Endothelial cell of umbilical vein (primary cell): ENCODE results near the gene NUP62. TPM values are rescaled to one million over a fixed set of nuclear protein-coding genes. Genes with fewer than 3 reads are reported as not detected.

Source experiments
- BruUV-seq: library from RNA; stranded (reverse); fragments of 400-500 nt; replicated peaks from 2 replicates; lab custom pipeline; 2021; lab: Mats Ljungman, UMichigan
- CTCF ChIA-PET: fragments of 300-600, 350-600 bp; sonication (Branson Sonifier 250); formaldehyde crosslinking; loops from one replicate; lab custom pipeline; 2021; ENCODE audit warnings: antibody characterized with exemption, inconsistent platforms; lab: Charles Lee
- POLR2A ChIA-PET: fragments of 300-600, 350-600 bp; sonication (Branson Sonifier 250); formaldehyde crosslinking; loops from one replicate; lab custom pipeline; 2021; ENCODE audit warnings: antibody characterized with exemption, inconsistent platforms; lab: Charles Lee
- DNase-seq: peaks from one replicate; pipeline ENCODE4 v3.0.0-alpha.2; 2011; ENCODE audit warnings: low read depth, low spot score
- FAIRE-seq: peaks from 2 replicates; lab custom pipeline; 2011; peaks lifted over from hg19 to GRCh38; lab: Jason Lieb, UNC
- H2AFZ ChIP-seq: 2 replicates; pipeline ENCODE4 v1.6.0; 2012; ENCODE audit warnings: low read depth, low read length, control low read depth, inconsistent platforms
- H3K27ac ChIP-seq: 2 replicates; pipeline ENCODE4 v1.5.1; 2011; ENCODE audit warnings: low read depth, mild to moderate bottlenecking, control low read depth, low read length, moderate library complexity; ENCODE audit not compliant: insufficient read depth
- H3K27me3 ChIP-seq, 2 experiments: 2 replicates each; pipeline versions ENCODE4 v1.6.0 to v1.6.1; 2011; ENCODE audit warnings: low read length in 2 of 2, mixed read lengths in 1 of 2; ENCODE audit not compliant: control insufficient read depth in 2 of 2, insufficient read depth in 2 of 2
- H3K36me3 ChIP-seq, 2 experiments: 2 replicates in 1 of 2; 3 replicates in 1 of 2; pipeline ENCODE4 v1.5.1; 2011; ENCODE audit warnings: low read length in 2 of 2, mild to moderate bottlenecking in 1 of 2, moderate library complexity in 1 of 2; ENCODE audit not compliant: control insufficient read depth in 2 of 2, insufficient read depth in 2 of 2; ENCODE audit errors: extremely low read depth in 1 of 2
- H3K4me1 ChIP-seq: 3 replicates; pipeline ENCODE4 v1.5.1; 2011; ENCODE audit warnings: mild to moderate bottlenecking, low read length; ENCODE audit not compliant: control insufficient read depth, insufficient read depth; ENCODE audit errors: extremely low read depth
- H3K4me2 ChIP-seq: 2 replicates; pipeline ENCODE4 v1.6.1; 2011; ENCODE audit warnings: low read length, control low read depth, mixed read lengths; ENCODE audit not compliant: insufficient read depth
- H3K4me3 ChIP-seq, 3 experiments: fragments of 200-600 bp in 1 of 3; sonication (generic), shearing (Covaris generic) in 1 of 3; replicated peaks in 1 of 3; 2 replicates each; pipeline ENCODE4 v1.5.1; 2011 to 2016; ENCODE audit warnings: control low read depth in 3 of 3, low read length in 3 of 3, mild to moderate bottlenecking in 2 of 3, inconsistent platforms in 1 of 3, low read depth in 1 of 3, moderate library complexity in 1 of 3; ENCODE audit not compliant: insufficient read depth in 1 of 3
- H3K79me2 ChIP-seq: 2 replicates; pipeline ENCODE4 v1.6.0; 2012; ENCODE audit warnings: low read length, inconsistent platforms; ENCODE audit not compliant: control insufficient read depth, insufficient read depth
- H3K9ac ChIP-seq: replicated peaks from 2 replicates; pipeline ENCODE3; 2011; ENCODE audit warnings: low read length, control low read depth; ENCODE audit not compliant: insufficient read depth; ENCODE audit errors: extremely low read depth
- H3K9me1 ChIP-seq: replicated peaks from 3 replicates; pipeline ENCODE4 v1.6.0; 2011; ENCODE audit warnings: mild to moderate bottlenecking, low read length; ENCODE audit not compliant: control insufficient read depth, insufficient read depth; ENCODE audit errors: extremely low read depth
- H3K9me3 ChIP-seq: replicated peaks from 2 replicates; pipeline ENCODE4 v1.5.1; 2012; ENCODE audit warnings: low read length, inconsistent platforms; ENCODE audit not compliant: control insufficient read depth, insufficient read depth
- H4K20me1 ChIP-seq: replicated peaks from 2 replicates; pipeline ENCODE3; 2011; ENCODE audit warnings: mild to moderate bottlenecking, low read length; ENCODE audit not compliant: control insufficient read depth, insufficient read depth; ENCODE audit errors: extremely low read depth
- CTCF ChIP-seq, 2 donors: IDR thresholded peaks; 1 replicate in 1 of 2; 2 replicates in 1 of 2; pipeline ENCODE4 v1.5.1; 2011; ENCODE audit warnings: low read length in 2 of 2, mild to moderate bottlenecking in 2 of 2, moderate library complexity in 2 of 2, control low read depth in 1 of 2, inconsistent platforms in 1 of 2, low read depth in 1 of 2; ENCODE audit not compliant: insufficient read depth in 1 of 2; ENCODE audit errors: extremely low read depth in 1 of 2
- JUN ChIP-seq: IDR thresholded peaks from 2 replicates; pipeline ENCODE4 v1.6.1; 2011; ENCODE audit warnings: borderline replicate concordance, low read depth; ENCODE audit not compliant: insufficient read length, insufficient read depth
- MAX ChIP-seq: IDR thresholded peaks from 2 replicates; pipeline ENCODE4 v1.6.1; 2011; ENCODE audit not compliant: insufficient read depth, insufficient read length
- MYC ChIP-seq: IDR thresholded peaks from one replicate; pipeline ENCODE4 v1.6.1; 2011; ENCODE audit warnings: mild to moderate bottlenecking, low read depth, low read length
- POLR2A ChIP-seq: IDR thresholded peaks from 2 replicates; pipeline ENCODE4 v1.6.1; 2012; ENCODE audit warnings: low read depth, mild to moderate bottlenecking, control low read depth, low read length
- dilution Hi-C: fragments of 300-500 bp; cut with MboI; formaldehyde crosslinking; loops from one replicate; pipeline ENCODE4 v1.15.0; 2019; ENCODE audit warnings: low sequenced_read_pairs; ENCODE audit not compliant: extremely low pct_ligation_motif_present
- intact Hi-C: fragments of 100-400 bp; cut with micrococcal nuclease; formaldehyde crosslinking; loops from one replicate; pipeline ENCODE4 v1.10.0; 2022
- polyA plus RNA-seq, 4 experiments: library from polyadenylated mRNA; depleted of rRNA in 3 of 4; stranded (reverse) in 3 of 4; unstranded in 1 of 4; fragments of >200 nt; gene quantifications; 2 replicates each; pipeline versions ENCODE4 v1.2.1 to v1.2.3, GENCODE V29; 2011 to 2012; ENCODE audit warnings: missing spikeins in 1 of 4
- total RNA-seq: library from RNA; stranded (reverse); gene quantifications from 2 replicates; pipeline ENCODE4 v1.2.3, GENCODE V29; 2021

The NUP62 gene
- total and polyA plus RNA-seq, 2 donors (not counting 3 experiments of a cell fraction or from before 2014, with no cell fraction given) = 32.0 to 93.7 TPM

GRCh38 chr19:49870309-49870901 lies 58.9 kb downstream of the NUP62 start:
- no peaks in the 10 kb centered on the region for H3K9me3 ChIP-seq
- TF ChIP-seq MAX = no peak
- TF ChIP-seq JUN = no peak
- TF ChIP-seq POLR2A = peak; percentile 7
- TF ChIP-seq CTCF (IDR thresholded peaks at IDR 0.05; ENCODE audit: extremely low read depth in 1 of 2, insufficient read depth in 1 of 2, low read depth in 1 of 2, low read length in 2 of 2) = no peak
- no peak for TF ChIP-seq MYC
- peaks cover 0 to 9% of the 10 kb centered on the region in 2 experiments for H3K36me3 ChIP-seq
- CTCF ChIA-PET = no interaction called here
- H3K4me1 ChIP-seq = peaks cover 28% of the 10 kb centered on the region
- POLR2A ChIA-PET = no interaction called here
- H3K27me3 ChIP-seq = no peaks in the 10 kb centered on the region
- H3K4me2 ChIP-seq = peak overlapping the region; percentile 45
- peaks cover 23% of the 10 kb centered on the region for H3K79me2 ChIP-seq
- dilution Hi-C loops = no loop called here
- no peaks in the 10 kb centered on the region for H4K20me1 ChIP-seq
- H3K9me1 ChIP-seq = no peaks in the 10 kb centered on the region
- DNase-seq (no peak), FAIRE-seq (no peak)
- peak overlapping the region; percentile 53 for H2AFZ ChIP-seq
- BruUV-seq = no TSS peak
- no peak overlapping the region for H3K9ac ChIP-seq
- H3K4me3 ChIP-seq = peak overlapping the region in 2 of 3 experiments; percentile 30 to 53
- H3K27ac ChIP-seq = no peak overlapping the region
- intact Hi-C loops = no loop called here
